Neuron (in vitro differentiated cells): ENCODE data around the gene CCDC40.
"Not testable (repeated sequence)": the region's sequence is repeated elsewhere in the genome, so short reads cannot be mapped to it uniquely, and the experiment has no call there.

Source experiments
- H2AFZ ChIP-seq: one replicate; pipeline ENCODE4 v1.6.1; 2013; ENCODE audit warnings: low read depth, mild to moderate bottlenecking, inconsistent platforms, low read length, moderate library complexity
- H3K27me3 ChIP-seq: one replicate; pipeline ENCODE4 v1.6.1; 2013; ENCODE audit warnings: low read length; ENCODE audit not compliant: insufficient read depth
- H3K36me3 ChIP-seq: one replicate; pipeline ENCODE4 v1.6.1; 2013; ENCODE audit warnings: low read length; ENCODE audit not compliant: insufficient read depth
- H3K4me1 ChIP-seq: one replicate; pipeline ENCODE4 v1.6.1; 2013; ENCODE audit warnings: low read length; ENCODE audit not compliant: insufficient read depth
- H3K4me3 ChIP-seq: 2 replicates; pipeline ENCODE4 v1.5.1; 2013; ENCODE audit warnings: mild to moderate bottlenecking, low read length, moderate library complexity
- H3K9me3 ChIP-seq: one replicate; pipeline ENCODE4 v1.6.1; 2013; ENCODE audit warnings: low read length

Gene CCDC40

GRCh38 chr17:80030730-80031410, 5.6 kb upstream of the CCDC40 start:
- peaks cover 23% of the 10 kb centered on the region for H3K4me1 ChIP-seq
- no peak overlapping the region for H3K4me3 ChIP-seq
- H3K36me3 ChIP-seq: peaks cover 7% of the 10 kb centered on the region
- no peaks in the 10 kb centered on the region for H3K27me3 ChIP-seq
- H3K9me3 ChIP-seq: peaks cover 3% of the 10 kb centered on the region
- no peak overlapping the region for H2AFZ ChIP-seq

- Histone ChIP-seq H3K27me3 (no peaks in the 10 kb centered on the region), H3K9me3 (peaks cover 3% of the 10 kb centered on the region), H2AFZ (no peak overlapping the region), H3K4me1 (peaks cover 23% of the 10 kb centered on the region), H3K4me3 (no peak overlapping the region), H3K36me3 (peaks cover 7% of the 10 kb centered on the region)
Observed at GRCh38 chr17:80031691-80032430, 4.6 kb upstream of the CCDC40 start.

GRCh38 chr17:80032614-80033171, 3.7 kb upstream of the CCDC40 start:
- H3K4me1 ChIP-seq: peaks cover 24% of the 10 kb centered on the region
- H2AFZ ChIP-seq: no peak overlapping the region
- no peaks in the 10 kb centered on the region for H3K27me3 ChIP-seq
- peaks cover 5% of the 10 kb centered on the region for H3K36me3 ChIP-seq
- no peak overlapping the region for H3K4me3 ChIP-seq
- H3K9me3 ChIP-seq: peaks cover 3% of the 10 kb centered on the region

- H3K27me3 ChIP-seq: no peaks in the 10 kb centered on the region
- no peak overlapping the region for H3K4me3 ChIP-seq
- peaks cover 28% of the 10 kb centered on the region for H3K4me1 ChIP-seq
- H3K9me3 ChIP-seq: peaks cover 3% of the 10 kb centered on the region
- no peaks in the 10 kb centered on the region for H3K36me3 ChIP-seq
- no peak overlapping the region for H2AFZ ChIP-seq
Observed at GRCh38 chr17:80033840-80034239, 2.6 kb upstream of the CCDC40 start.

GRCh38 chr17:80034791-80035686, 1.4 kb upstream of the CCDC40 start:
- H3K36me3 ChIP-seq: peaks cover 2% of the 10 kb centered on the region
- peaks cover 28% of the 10 kb centered on the region for H3K4me1 ChIP-seq
- H3K4me3 ChIP-seq: peak overlapping the region; percentile 62
- no peak overlapping the region for H2AFZ ChIP-seq
- H3K9me3 ChIP-seq: peaks cover 3% of the 10 kb centered on the region
- no peaks in the 10 kb centered on the region for H3K27me3 ChIP-seq

GRCh38 chr17:80035687-80035936, 830 bp upstream of the CCDC40 start, which contains the start of gene TBC1D16:
Gene TBC1D16 (minus strand): TSS chr17:80035872. CDS start chr17:80013547, 22,325 bp downstream.
- Histone ChIP-seq H3K27me3 (no peaks in the 10 kb centered on the region), H3K4me3 (peak within 1 kb of the TSS; percentile 76), H2AFZ (peak within 1 kb of the TSS; percentile 72), H3K9me3 (peaks cover 1% of the 10 kb centered on the region), H3K4me1 (peaks cover 28% of the 10 kb centered on the region), H3K36me3 (peaks cover 6% of the 10 kb centered on the region)

- no peaks in the 10 kb centered on the region for H3K27me3 ChIP-seq
- H3K4me3 ChIP-seq: peak overlapping the region; percentile 76
- H3K4me1 ChIP-seq: peaks cover 28% of the 10 kb centered on the region
- H3K9me3 ChIP-seq: peaks cover 3% of the 10 kb centered on the region
- peak overlapping the region; percentile 72 for H2AFZ ChIP-seq
- peaks cover 18% of the 10 kb centered on the region for H3K36me3 ChIP-seq
Observed at GRCh38 chr17:80036715-80037477, 454 bp downstream of the CCDC40 start.

GRCh38 chr17:80043963-80044362, 7.5 kb downstream of the CCDC40 start:
- Histone ChIP-seq H3K27me3 (no peaks in the 10 kb centered on the region), H3K4me3 (no peak overlapping the region), H3K4me1 (no peaks in the 10 kb centered on the region), H3K9me3 (peaks cover 9% of the 10 kb centered on the region), H3K36me3 (peaks cover 53% of the 10 kb centered on the region), H2AFZ (no peak overlapping the region)

GRCh38 chr17:80045703-80046102, 9.3 kb downstream of the CCDC40 start:
- Histone ChIP-seq H3K27me3 (no peaks in the 10 kb centered on the region), H3K9me3 (peaks cover 9% of the 10 kb centered on the region), H3K36me3 (peaks cover 58% of the 10 kb centered on the region), H3K4me1 (no peaks in the 10 kb centered on the region), H3K4me3 (no peak overlapping the region), H2AFZ (no peak overlapping the region)

- not testable (repeated sequence) for H3K9me3 ChIP-seq, H2AFZ ChIP-seq, H3K4me1 ChIP-seq, H3K4me3 ChIP-seq, H3K27me3 ChIP-seq
- H3K36me3 ChIP-seq: peaks cover 56% of the 10 kb centered on the region
Observed at GRCh38 chr17:80046709-80047108, 10.3 kb downstream of the CCDC40 start.

- Histone ChIP-seq H2AFZ (no peak overlapping the region), H3K9me3 (peaks cover 5% of the 10 kb centered on the region), H3K4me3 (no peak overlapping the region), H3K36me3 (peaks cover 53% of the 10 kb centered on the region), H3K4me1 (no peaks in the 10 kb centered on the region), H3K27me3 (no peaks in the 10 kb centered on the region)
Observed at GRCh38 chr17:80047176-80047575, 10.7 kb downstream of the CCDC40 start.

- H3K27me3 ChIP-seq: no peaks in the 10 kb centered on the region
- no peaks in the 10 kb centered on the region for H3K9me3 ChIP-seq
- H2AFZ ChIP-seq: no peak overlapping the region
- H3K4me1 ChIP-seq: no peaks in the 10 kb centered on the region
- peaks cover 42% of the 10 kb centered on the region for H3K36me3 ChIP-seq
- H3K4me3 ChIP-seq: no peak overlapping the region
Observed at GRCh38 chr17:80049986-80050385, 13.5 kb downstream of the CCDC40 start.
